HCT116 (cell line): Measurements from ENCODE around the gene PLCD1. TPM values are rescaled to one million over a fixed set of nuclear protein-coding genes. Genes with fewer than 3 reads are reported as not detected.

ENCODE experiments used
- ATAC-seq: fragments of 200-7000 bp; cut with Tn5 transposase; 2 replicates; pipeline ENCODE4 v1.9.1; 2020; ENCODE audit warnings: mild to moderate bottlenecking, moderate library complexity
- BruUV-seq: library from RNA; stranded (reverse); fragments of 400-500 nt; replicated peaks from 2 replicates; lab custom pipeline; 2021; lab: Mats Ljungman, UMichigan
- CTCF ChIA-PET: fragments of 300-600 bp; sonication (Branson Sonifier 250); formaldehyde crosslinking; loops from one replicate; lab custom pipeline; 2021; ENCODE audit warnings: antibody characterized with exemption; lab: Charles Lee
- POLR2A ChIA-PET: fragments of 300-600, 350-600 bp; sonication (Branson Sonifier 250); formaldehyde crosslinking; loops from one replicate; lab custom pipeline; 2021; ENCODE audit warnings: antibody characterized with exemption; lab: Charles Lee
- RAD21 ChIA-PET, 2 experiments: fragments of 300-600 bp; sonication (Branson Sonifier 250); formaldehyde crosslinking; loops; one replicate each; lab custom pipeline; 2023; ENCODE audit warnings: low total read pairs in 2 of 2; ENCODE audit not compliant: uncharacterized antibody in 2 of 2, unreplicated experiment in 2 of 2, low non-redundant PET in 1 of 2; lab: Charles Lee
- DNase-seq: peaks from one replicate; pipeline ENCODE4 v3.0.0-alpha.2; 2010; ENCODE audit warnings: low read depth, low spot score
- H2AFZ ChIP-seq: fragments of 200-600 bp; shearing (Covaris generic), sonication (generic); 2 replicates; pipeline ENCODE4 v1.6.1; 2017; ENCODE audit warnings: low read depth, mixed run types, mixed read lengths, antibody characterized with exemption, low read length; ENCODE audit not compliant: poor library complexity, severe bottlenecking
- H3K27ac ChIP-seq: 2 replicates; pipeline ENCODE4 v1.5.1; 2012; ENCODE audit warnings: low read depth, low read length
- H3K27me3 ChIP-seq: fragments of 200-600 bp; sonication (generic); 2 replicates; pipeline ENCODE4 v1.6.1; 2016; ENCODE audit warnings: mixed run types, low read length, mixed read lengths; ENCODE audit not compliant: insufficient read depth
- H3K36me3 ChIP-seq, 2 experiments: fragments of 200-500 bp in 1 of 2; fragments of 200-600 bp in 1 of 2; sonication (Bioruptor generic) in 1 of 2; sonication (generic) in 1 of 2; 2 replicates each; pipeline versions ENCODE4 v1.5.1 to v1.6.1; 2014 to 2016; ENCODE audit warnings: low read length in 2 of 2, inconsistent platforms in 1 of 2, mixed read lengths in 1 of 2, mixed run types in 1 of 2; ENCODE audit not compliant: insufficient read depth in 2 of 2, control insufficient read depth in 1 of 2
- H3K4me1 ChIP-seq, 2 experiments: fragments of 200-600 bp in 1 of 2; sonication (generic) in 1 of 2; 2 replicates each; pipeline versions ENCODE4 v1.5.1 to v1.6.1; 2012 to 2017; ENCODE audit warnings: low read length in 2 of 2, inconsistent platforms in 1 of 2, mild to moderate bottlenecking in 1 of 2, mixed read lengths in 1 of 2, mixed run types in 1 of 2, moderate library complexity in 1 of 2; ENCODE audit not compliant: insufficient read depth in 2 of 2, control insufficient read depth in 1 of 2
- H3K4me2 ChIP-seq: fragments of 200-600 bp; sonication (generic); 2 replicates; pipeline ENCODE4 v1.6.1; 2017; ENCODE audit warnings: mixed run types, low read length, mixed read lengths
- H3K4me3 ChIP-seq, 2 experiments: fragments of 200-600 bp in 1 of 2; sonication (generic) in 1 of 2; replicated peaks in 1 of 2; 2 replicates each; pipeline ENCODE4 v1.5.1; 2011 to 2016; ENCODE audit warnings: low read length in 2 of 2, control low read depth in 1 of 2, low read depth in 1 of 2, mild to moderate bottlenecking in 1 of 2, mixed read lengths in 1 of 2, mixed run types in 1 of 2
- H3K79me2 ChIP-seq: fragments of 200-600 bp; sonication (generic); 2 replicates; pipeline ENCODE4 v1.6.1; 2017; ENCODE audit warnings: mild to moderate bottlenecking, mixed run types, low read length, moderate library complexity, mixed read lengths; ENCODE audit not compliant: insufficient read depth
- H3K9ac ChIP-seq: fragments of 200-600 bp; sonication (generic); 2 replicates; pipeline ENCODE4 v1.6.1; 2016; ENCODE audit warnings: low read length, mixed read lengths
- H3K9me2 ChIP-seq: fragments of 200-600 bp; sonication (generic), shearing (Covaris generic); 2 replicates; pipeline ENCODE4 v1.6.1; 2017; ENCODE audit warnings: mixed run types, mild to moderate bottlenecking, moderate library complexity; ENCODE audit not compliant: insufficient read depth
- H3K9me3 ChIP-seq, 2 experiments: fragments of 200-500 bp in 1 of 2; fragments of 200-600 bp in 1 of 2; sonication (Bioruptor generic) in 1 of 2; sonication (generic) in 1 of 2; 2 replicates each; pipeline ENCODE4 v1.6.1; 2014 to 2017; ENCODE audit warnings: low read length in 2 of 2, mixed read lengths in 2 of 2, inconsistent platforms in 1 of 2, low read depth in 1 of 2, mild to moderate bottlenecking in 1 of 2, mixed run types in 1 of 2, moderate library complexity in 1 of 2; ENCODE audit not compliant: control insufficient read depth in 1 of 2, insufficient read depth in 1 of 2
- H4K20me1 ChIP-seq: fragments of 200-600 bp; sonication (generic), shearing (Covaris generic); 2 replicates; pipeline ENCODE4 v1.6.1; 2017; ENCODE audit warnings: mixed run types, mild to moderate bottlenecking, moderate library complexity; ENCODE audit not compliant: insufficient read depth
- EGR1 ChIP-seq: IDR thresholded peaks from 2 replicates; pipeline ENCODE4 v1.6.1; 2012; ENCODE audit warnings: low read depth
- EZH2 ChIP-seq: fragments of 200-600 bp; sonication (generic); IDR thresholded peaks from 2 replicates; pipeline ENCODE4 v1.6.1; 2017; ENCODE audit warnings: antibody characterized with exemption, mixed run types
- FOSL1 ChIP-seq: IDR thresholded peaks from 2 replicates; pipeline ENCODE4 v1.6.1; 2012; ENCODE audit warnings: low read depth
- JUND ChIP-seq: IDR thresholded peaks from 2 replicates; pipeline ENCODE4 v1.6.1; 2012
- RAD21 ChIP-seq: IDR thresholded peaks from 2 replicates; pipeline ENCODE4 v1.6.1; 2012; ENCODE audit warnings: low read depth, mild to moderate bottlenecking
- ZNF274 ChIP-seq: fragments of 200-500 bp; sonication (Bioruptor generic); IDR thresholded peaks from 2 replicates; pipeline ENCODE4 v1.6.1; 2014; ENCODE audit warnings: mild to moderate bottlenecking, low read depth, low read length, inconsistent platforms
- intact Hi-C: fragments of 100-400 bp; cut with micrococcal nuclease; formaldehyde crosslinking; loops from 2 replicates; pipeline ENCODE4 v1.10.0; 2022
- total RNA-seq: library from RNA; stranded (reverse); gene quantifications from one replicate; pipeline ENCODE4 v1.2.1, GENCODE V29; 2021; ENCODE audit not compliant: unreplicated experiment
- TF ChIP-seq, protein P1 (sequence below), 3 experiments: fragments of 200-600 bp in 1 of 3; sonication (generic) in 1 of 3; IDR thresholded peaks in 2 of 3; conservative IDR thresholded peaks in 1 of 3; 2 replicates each; pipeline ENCODE4 v1.5.1; 2012 to 2017; ENCODE audit warnings: low read depth in 2 of 3, low read length in 2 of 3, antibody characterized with exemption in 1 of 3, borderline replicate concordance in 1 of 3, control low read depth in 1 of 3, mild to moderate bottlenecking in 1 of 3, mixed read lengths in 1 of 3, mixed run types in 1 of 3, moderate library complexity in 1 of 3; ENCODE audit not compliant: insufficient read depth in 1 of 3
- TF ChIP-seq, protein P2 (sequence below): IDR thresholded peaks from 2 replicates; pipeline ENCODE4 v1.6.1; 2012

Gene PLCD1
- total RNA-seq, 1 experiment from 2014 or later: 15.9 TPM

- DNase-seq: no peak
- TF ChIP-seq EGR1 (no peak), JUND (no peak), EZH2 (no peak), FOSL1 (no peak), RAD21 (no peak)
- TF ChIP-seq, protein P1, sequence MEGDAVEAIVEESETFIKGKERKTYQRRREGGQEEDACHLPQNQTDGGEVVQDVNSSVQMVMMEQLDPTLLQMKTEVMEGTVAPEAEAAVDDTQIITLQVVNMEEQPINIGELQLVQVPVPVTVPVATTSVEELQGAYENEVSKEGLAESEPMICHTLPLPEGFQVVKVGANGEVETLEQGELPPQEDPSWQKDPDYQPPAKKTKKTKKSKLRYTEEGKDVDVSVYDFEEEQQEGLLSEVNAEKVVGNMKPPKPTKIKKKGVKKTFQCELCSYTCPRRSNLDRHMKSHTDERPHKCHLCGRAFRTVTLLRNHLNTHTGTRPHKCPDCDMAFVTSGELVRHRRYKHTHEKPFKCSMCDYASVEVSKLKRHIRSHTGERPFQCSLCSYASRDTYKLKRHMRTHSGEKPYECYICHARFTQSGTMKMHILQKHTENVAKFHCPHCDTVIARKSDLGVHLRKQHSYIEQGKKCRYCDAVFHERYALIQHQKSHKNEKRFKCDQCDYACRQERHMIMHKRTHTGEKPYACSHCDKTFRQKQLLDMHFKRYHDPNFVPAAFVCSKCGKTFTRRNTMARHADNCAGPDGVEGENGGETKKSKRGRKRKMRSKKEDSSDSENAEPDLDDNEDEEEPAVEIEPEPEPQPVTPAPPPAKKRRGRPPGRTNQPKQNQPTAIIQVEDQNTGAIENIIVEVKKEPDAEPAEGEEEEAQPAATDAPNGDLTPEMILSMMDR (IDR thresholded peaks at IDR 0.05 in 2 of 3, conservative IDR thresholded peaks at IDR 0.05 in 1 of 3; ENCODE audit: borderline replicate concordance in 1 of 3, insufficient read depth in 1 of 3, low read depth in 2 of 3, low read length in 2 of 3): no peak
- TF ChIP-seq, protein P2, sequence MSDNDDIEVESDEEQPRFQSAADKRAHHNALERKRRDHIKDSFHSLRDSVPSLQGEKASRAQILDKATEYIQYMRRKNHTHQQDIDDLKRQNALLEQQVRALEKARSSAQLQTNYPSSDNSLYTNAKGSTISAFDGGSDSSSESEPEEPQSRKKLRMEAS: no peak
- H3K4me2 ChIP-seq: no peak overlapping the region
- ChIA-PET POLR2A (no interaction called here), RAD21 (no interaction called here), CTCF (no interaction called here)
- H3K27ac ChIP-seq: no peak overlapping the region
- ATAC-seq: no peak
- H3K9me3 ChIP-seq: no peaks in the 10 kb centered on the region; a peak in 1 of 4 replicates
- no peaks in the 10 kb centered on the region for H3K4me1 ChIP-seq
- no peak overlapping the region for H2AFZ ChIP-seq
- no peaks in the 10 kb centered on the region for H3K27me3 ChIP-seq
- no peak overlapping the region for H3K4me3 ChIP-seq
- intact Hi-C loops: no loop called here
- no peaks in the 10 kb centered on the region for H3K9me2 ChIP-seq
- BruUV-seq: no TSS peak
- no peaks in the 10 kb centered on the region for H4K20me1 ChIP-seq
- H3K36me3 ChIP-seq: peaks cover 0 to 1% of the 10 kb centered on the region in 2 experiments; a peak in 2 of 4 replicates
- H3K79me2 ChIP-seq: no peaks in the 10 kb centered on the region
- no peak overlapping the region for H3K9ac ChIP-seq
Observed at GRCh38 chr3:38011111-38011510, 18.3 kb downstream of the PLCD1 start.

GRCh38 chr3:38009807-38010591 lies 19.4 kb downstream of the PLCD1 start:
- DNase-seq: no peak
- intact Hi-C loops: no loop called here
- Histone ChIP-seq H3K9me3 (no peaks in the 10 kb centered on the region), H3K27me3 (no peaks in the 10 kb centered on the region), H3K27ac (no peak overlapping the region), H3K36me3 (no peaks in the 10 kb centered on the region), H4K20me1 (no peaks in the 10 kb centered on the region), H3K4me1 (peaks cover 0 to 8% of the 10 kb centered on the region in 2 experiments; a peak in 1 of 4 replicates), H3K4me3 (no peak overlapping the region), H3K4me2 (no peak overlapping the region), H3K9ac (no peak overlapping the region), H2AFZ (no peak overlapping the region), H3K79me2 (no peaks in the 10 kb centered on the region), H3K9me2 (no peaks in the 10 kb centered on the region)
- RAD21 ChIA-PET: no interaction called here
- CTCF ChIA-PET: no interaction called here
- TF ChIP-seq ZNF274: no peak
- no TSS peak for BruUV-seq
- no peak for ATAC-seq
- POLR2A ChIA-PET: no interaction called here
